Measurements from ENCODE around the gene UBE2M. TPM values are rescaled to one million over a fixed set of nuclear protein-coding genes. Genes with fewer than 3 reads are reported as not detected.

Gene UBE2M
- polyA plus RNA-seq, 1 of the 3 experiments (the other 2 are of a cell fraction): 135 TPM

- DNase-seq: no peak
- Histone ChIP-seq H3K4me2 (no peak overlapping the region), H3K9ac (no peak overlapping the region), H3K36me3 (replicated peaks in 1 of 2; ENCODE audit: control insufficient read depth in 1 of 2, insufficient read depth in 2 of 2, low read length in 1 of 2) (peaks cover 45 to 74% of the 10 kb centered on the region in 2 experiments), H3K79me2 (ENCODE audit: insufficient read depth) (peaks cover 67% of the 10 kb centered on the region), H3K4me3 (ENCODE audit: low read depth in 2 of 2, low read length in 1 of 2) (no peak overlapping the region), H3K9me2 (no peaks in the 10 kb centered on the region), H4K20me1 (ENCODE audit: insufficient read depth) (peaks cover 54% of the 10 kb centered on the region), H3K27ac (ENCODE audit: low read depth in 2 of 2, low read length in 1 of 2) (no peak overlapping the region; a peak in 1 of 4 replicates), H3K27me3 (ENCODE audit: insufficient read depth) (no peaks in the 10 kb centered on the region), H2AFZ (ENCODE audit: low read depth) (no peak overlapping the region), H3F3A (replicated peaks; ENCODE audit: insufficient read depth) (peaks cover 51% of the 10 kb centered on the region), H3K9me3 (no peaks in the 10 kb centered on the region), H3K4me1 (ENCODE audit: control insufficient read depth in 1 of 2, insufficient read depth in 2 of 2, low read depth in 1 of 2, low read length in 1 of 2) (peaks cover 15 to 34% of the 10 kb centered on the region in 2 experiments; a peak in 3 of 4 replicates)
- TF ChIP-seq IRF3 (IDR thresholded peaks at IDR 0.05; ENCODE audit: low read depth, low read length) (no peak), EP300 (IDR thresholded peaks at IDR 0.05; ENCODE audit: borderline replicate concordance in 1 of 2, low read depth in 1 of 2, low read length in 1 of 2) (no peak), SMC3 (IDR thresholded peaks at IDR 0.05; ENCODE audit: low read depth, low read length) (no peak)
- CTCF ChIA-PET: interaction anchor here (9.1 kb wide), 1 partner anchor 31 kb away, joined by 81 read pairs; the partner anchor contains the start of gene ZBTB45
- 98% methylated on average over 8 of the region's 11 CpGs for WGBS (ENCODE audit: low lambda C conversion rate)
- POLR2A ChIA-PET: interaction anchor here (0.6 to 1.1 kb wide), 2 partner anchors 10 to 161 kb away, joined by 5 read pairs; no protein-coding TSS in a partner anchor
Observed at GRCh38 chr19:58549664-58550361, 8.6 kb downstream of the UBE2M start.

GRCh38 chr19:58548859-58549663, 9.3 kb downstream of the UBE2M start:
- CTCF ChIA-PET: interaction anchor here (9.1 kb wide), 1 partner anchor 30 kb away, joined by 81 read pairs; the partner anchor contains the start of gene ZBTB45
- DNase-seq: no peak
- Histone ChIP-seq H3K9ac (no peak overlapping the region), H3K4me1 (ENCODE audit: control insufficient read depth in 1 of 2, insufficient read depth in 2 of 2, low read depth in 1 of 2, low read length in 1 of 2) (peaks cover 15 to 30% of the 10 kb centered on the region in 2 experiments; a peak in 3 of 4 replicates), H3K4me2 (no peak overlapping the region), H2AFZ (ENCODE audit: low read depth) (no peak overlapping the region), H3K4me3 (ENCODE audit: low read depth in 2 of 2, low read length in 1 of 2) (no peak overlapping the region), H4K20me1 (ENCODE audit: insufficient read depth) (peaks cover 56% of the 10 kb centered on the region), H3K27me3 (ENCODE audit: insufficient read depth) (no peaks in the 10 kb centered on the region), H3K27ac (ENCODE audit: low read depth in 2 of 2, low read length in 1 of 2) (no peak overlapping the region), H3K79me2 (ENCODE audit: insufficient read depth) (peaks cover 68% of the 10 kb centered on the region), H3K9me2 (no peaks in the 10 kb centered on the region), H3F3A (replicated peaks; ENCODE audit: insufficient read depth) (peaks cover 43% of the 10 kb centered on the region), H3K36me3 (replicated peaks in 1 of 2; ENCODE audit: control insufficient read depth in 1 of 2, insufficient read depth in 2 of 2, low read length in 1 of 2) (peaks cover 45 to 74% of the 10 kb centered on the region in 2 experiments), H3K9me3 (no peaks in the 10 kb centered on the region)
- TF ChIP-seq TAF1 (IDR thresholded peaks at IDR 0.05; ENCODE audit: borderline replicate concordance, low read depth, low read length): no peak
- TF ChIP-seq RXRA (IDR thresholded peaks at IDR 0.05; ENCODE audit: borderline replicate concordance, low read depth): no peak
- no peak for TF ChIP-seq NFIC (IDR thresholded peaks at IDR 0.05; ENCODE audit: borderline replicate concordance)
- no peak for TF ChIP-seq YY1 (IDR thresholded peaks at IDR 0.05; ENCODE audit: low read depth)
- no peak for TF ChIP-seq GABPA (IDR thresholded peaks at IDR 0.05; ENCODE audit: low read depth)
- TF ChIP-seq IRF3 (IDR thresholded peaks at IDR 0.05; ENCODE audit: low read depth, low read length): no peak
- TF ChIP-seq ELF1 (IDR thresholded peaks at IDR 0.05): no peak
- TF ChIP-seq, protein P1, sequence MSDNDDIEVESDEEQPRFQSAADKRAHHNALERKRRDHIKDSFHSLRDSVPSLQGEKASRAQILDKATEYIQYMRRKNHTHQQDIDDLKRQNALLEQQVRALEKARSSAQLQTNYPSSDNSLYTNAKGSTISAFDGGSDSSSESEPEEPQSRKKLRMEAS (IDR thresholded peaks at IDR 0.05; ENCODE audit: low read depth): no peak
- POLR2A ChIA-PET: interaction anchor here (0.6 to 1.1 kb wide), 2 partner anchors 10 to 160 kb away, joined by 5 read pairs; no protein-coding TSS in a partner anchor
- 77% methylated on average over 2 of the region's 20 CpGs for WGBS (ENCODE audit: low lambda C conversion rate)
